Effector memory CD4-positive, alpha-beta T cell (primary cell): ENCODE measurements around the gene CYP26B1.

ENCODE experiments used
- DNase-seq, 3 donors: peaks; one replicate each; pipeline ENCODE4 v3.0.0-alpha.2; 2020
- H3K27ac ChIP-seq: 2 replicates; pipeline ENCODE4 v1.7.0; 2013; ENCODE audit warnings: mild to moderate bottlenecking, low read length, moderate library complexity; ENCODE audit not compliant: insufficient read depth, poor library complexity, severe bottlenecking
- H3K27me3 ChIP-seq: replicated peaks from 2 replicates; pipeline ENCODE4 v1.7.0; 2013; ENCODE audit warnings: mild to moderate bottlenecking, low read length; ENCODE audit not compliant: insufficient read depth, control insufficient read depth, poor library complexity, severe bottlenecking
- H3K36me3 ChIP-seq: 2 replicates; pipeline ENCODE4 v1.7.0; 2013; ENCODE audit warnings: mild to moderate bottlenecking, low read length, moderate library complexity; ENCODE audit not compliant: control insufficient read depth, insufficient read depth
- H3K4me1 ChIP-seq: 2 replicates; pipeline ENCODE4 v1.7.0; 2013; ENCODE audit warnings: low read length, mild to moderate bottlenecking; ENCODE audit not compliant: control insufficient read depth, insufficient read depth, poor library complexity, severe bottlenecking
- H3K4me3 ChIP-seq: 2 replicates; pipeline ENCODE4 v1.7.0; 2013; ENCODE audit warnings: low read length, low read depth, mild to moderate bottlenecking; ENCODE audit not compliant: insufficient read depth, poor library complexity, severe bottlenecking
- H3K9me3 ChIP-seq: 2 replicates; pipeline ENCODE4 v1.7.0; 2013; ENCODE audit warnings: mild to moderate bottlenecking, low read length, moderate library complexity; ENCODE audit not compliant: control insufficient read depth

CYP26B1 gene

GRCh38 chr2:72136331-72136730, 11.3 kb downstream of the CYP26B1 start:
- no peaks in the 10 kb centered on the region for H3K4me1 ChIP-seq
- DNase-seq = no peak
- H3K9me3 ChIP-seq = no peaks in the 10 kb centered on the region
- no peaks in the 10 kb centered on the region for H3K27me3 ChIP-seq
- no peak overlapping the region for H3K4me3 ChIP-seq
- H3K27ac ChIP-seq = no peak overlapping the region
- H3K36me3 ChIP-seq = no peaks in the 10 kb centered on the region

- Histone ChIP-seq H3K27ac (no peak overlapping the region), H3K9me3 (no peaks in the 10 kb centered on the region), H3K4me1 (no peaks in the 10 kb centered on the region), H3K36me3 (no peaks in the 10 kb centered on the region), H3K27me3 (no peaks in the 10 kb centered on the region), H3K4me3 (no peak overlapping the region)
- DNase-seq = no peak
Measured at GRCh38 chr2:72135921-72136320, 11.7 kb downstream of the CYP26B1 start.

DNA sequence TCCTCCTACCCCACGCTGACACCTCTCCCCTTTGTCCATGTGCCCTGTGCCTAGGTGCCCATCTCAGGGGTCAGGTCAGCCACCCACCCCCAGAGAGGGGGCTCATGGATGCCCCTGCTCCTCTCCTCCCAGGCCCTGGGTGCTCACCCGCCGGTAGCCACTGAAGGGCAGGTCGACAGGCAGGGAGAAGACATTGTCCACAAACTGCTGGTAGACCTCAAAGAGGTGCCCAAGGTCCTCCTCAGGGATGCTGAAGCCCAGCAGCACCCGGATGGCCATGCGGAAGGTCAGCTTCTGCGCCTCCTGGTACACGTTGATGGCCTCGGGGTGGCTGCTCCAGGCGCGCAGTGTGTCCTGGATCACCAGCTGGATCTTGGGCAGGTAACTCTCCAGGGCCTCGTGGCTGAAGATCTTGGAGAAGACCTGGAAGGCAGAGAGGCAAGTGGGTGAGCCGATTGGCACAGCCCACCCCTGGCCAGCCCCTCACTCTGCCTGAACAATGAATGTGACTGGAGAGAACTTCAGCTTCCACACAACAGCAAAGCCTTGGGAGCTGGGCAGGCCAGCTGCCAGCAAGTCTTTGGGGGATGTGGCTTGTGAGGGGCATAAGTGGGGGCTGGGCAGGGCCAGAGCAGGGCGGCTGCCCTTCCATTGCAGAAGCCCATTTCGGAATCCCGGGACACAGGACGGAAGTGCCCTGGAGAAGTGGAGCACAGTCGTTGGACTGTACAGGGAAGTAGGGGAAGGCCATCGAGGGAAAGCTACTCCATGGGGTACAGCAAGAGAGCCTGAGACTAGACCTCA, 12.5 kb downstream of the CYP26B1 start:
- Histone ChIP-seq H3K27me3 (no peaks in the 10 kb centered on the region), H3K27ac (no peak overlapping the region)

GRCh38 chr2:72134408-72134996, 13.2 kb downstream of the CYP26B1 start:
- H3K4me3 ChIP-seq = no peak overlapping the region
- no peak for DNase-seq
- no peaks in the 10 kb centered on the region for H3K4me1 ChIP-seq
- no peaks in the 10 kb centered on the region for H3K9me3 ChIP-seq
- no peaks in the 10 kb centered on the region for H3K27me3 ChIP-seq
- no peak overlapping the region for H3K27ac ChIP-seq
- no peaks in the 10 kb centered on the region for H3K36me3 ChIP-seq

More for the DNA sequence above, 12.5 kb downstream of the CYP26B1 start:
- Histone ChIP-seq H3K9me3 (no peaks in the 10 kb centered on the region), H3K4me1 (no peaks in the 10 kb centered on the region), H3K36me3 (no peaks in the 10 kb centered on the region), H3K4me3 (no peak overlapping the region)
- DNase-seq = no peak

- no peak overlapping the region for H3K27ac ChIP-seq
- no peaks in the 10 kb centered on the region for H3K27me3 ChIP-seq
- H3K4me1 ChIP-seq = no peaks in the 10 kb centered on the region
- no peak overlapping the region for H3K4me3 ChIP-seq
- no peaks in the 10 kb centered on the region for H3K36me3 ChIP-seq
- H3K9me3 ChIP-seq = no peaks in the 10 kb centered on the region
- DNase-seq = no peak
Measured at GRCh38 chr2:72133721-72134407, 13.8 kb downstream of the CYP26B1 start.

GRCh38 chr2:72132981-72133720, 14.5 kb downstream of the CYP26B1 start:
- Histone ChIP-seq H3K27ac (no peak overlapping the region), H3K9me3 (no peaks in the 10 kb centered on the region), H3K4me1 (no peaks in the 10 kb centered on the region), H3K27me3 (no peaks in the 10 kb centered on the region), H3K36me3 (no peaks in the 10 kb centered on the region), H3K4me3 (no peak overlapping the region)
- no peak for DNase-seq

DNA sequence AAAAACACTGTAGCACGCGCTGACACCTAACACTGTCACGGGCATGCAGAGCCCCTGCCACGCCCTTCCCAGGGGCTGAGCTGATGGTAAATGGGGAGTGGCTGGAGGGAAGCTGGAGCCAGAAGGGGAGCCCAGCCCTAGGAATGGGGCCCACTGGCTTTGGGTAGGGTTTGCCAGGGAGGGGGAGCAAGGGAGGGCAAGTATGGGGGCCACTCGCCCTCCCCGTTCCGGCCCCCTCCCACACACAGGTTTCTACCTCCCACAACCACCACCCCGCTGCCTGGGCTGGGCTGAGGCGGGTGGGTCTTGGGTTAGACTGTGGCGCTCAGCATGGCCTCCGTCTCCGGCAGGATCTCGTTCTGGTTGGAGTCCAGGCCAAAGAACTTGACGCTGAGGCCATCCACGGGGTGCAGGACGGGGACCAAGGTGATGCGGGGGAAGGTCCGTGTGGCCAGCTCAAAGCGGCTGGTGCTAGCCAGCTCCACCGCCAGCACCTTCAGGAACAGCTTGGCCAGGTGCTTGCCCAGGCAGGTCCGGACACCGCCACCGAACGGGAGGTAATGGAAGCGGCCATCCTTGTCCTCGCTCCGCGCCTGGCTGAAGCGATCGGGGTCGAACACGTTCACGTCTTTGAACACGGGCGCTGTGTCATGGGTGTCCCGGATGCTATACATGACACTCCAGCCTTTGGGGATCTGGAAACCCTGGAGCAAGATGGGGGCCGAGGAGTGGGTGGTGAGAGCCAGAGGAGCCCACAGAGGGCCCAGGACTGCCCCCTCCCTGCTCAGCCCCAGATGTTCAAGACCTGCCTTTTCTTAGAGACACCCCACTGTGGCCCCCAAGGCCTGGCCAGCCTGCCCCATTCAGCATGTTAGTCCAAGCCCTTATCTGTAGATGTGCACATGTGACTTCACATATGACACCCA, 15.5 kb downstream of the CYP26B1 start:
- Histone ChIP-seq H3K4me1 (no peaks in the 10 kb centered on the region), H3K4me3 (no peak overlapping the region), H3K36me3 (no peaks in the 10 kb centered on the region), H3K27ac (no peak overlapping the region), H3K9me3 (no peaks in the 10 kb centered on the region), H3K27me3 (no peaks in the 10 kb centered on the region)
- no peak for DNase-seq

- no peak overlapping the region for H3K4me3 ChIP-seq
- H3K27ac ChIP-seq = no peak overlapping the region
- H3K4me1 ChIP-seq = no peaks in the 10 kb centered on the region
- H3K9me3 ChIP-seq = no peaks in the 10 kb centered on the region
- no peak for DNase-seq
- H3K36me3 ChIP-seq = no peaks in the 10 kb centered on the region
- H3K27me3 ChIP-seq = no peaks in the 10 kb centered on the region
Measured at GRCh38 chr2:72131371-72131891, 16.2 kb downstream of the CYP26B1 start.
